ENCODE results near the gene BAIAP2L1. TPM values are rescaled to one million over a fixed set of nuclear protein-coding genes. Genes with fewer than 3 reads are reported as not detected.
"Not testable (repeated sequence)": the region's sequence is repeated elsewhere in the genome, so short reads cannot be mapped to it uniquely, and the experiment has no call there.

Gene BAIAP2L1
- polyA plus RNA-seq, result 0.49 TPM

- H3K27ac Mint-ChIP-seq, result peak within 1 kb of the TSS in 2 of 3 donors; percentile 4 to 46
- H3K36me3 Mint-ChIP-seq, result peaks cover 3% of the 10 kb centered on the region
- H3K27me3 Mint-ChIP-seq, result peaks cover 30% of the 10 kb centered on the region
- H3K4me3 Mint-ChIP-seq, result peak within 1 kb of the TSS; percentile 25 to 76 (median 64)
- peaks cover 0 to 6% (median 5%) of the 10 kb centered on the region in 3 donors for H3K9me3 Mint-ChIP-seq
- peaks cover 3 to 20% (median 8%) of the 10 kb centered on the region in 3 donors for H3K4me1 Mint-ChIP-seq
Observed at GRCh38 chr7:98400542-98401340, at the start of gene BAIAP2L1. BAIAP2L1 (minus strand) TSS chr7:98401090; CDS start chr7:98400852, 238 bp downstream.

GRCh38 chr7:98448766-98449165, 47.9 kb upstream of the BAIAP2L1 start:
- peaks cover 4% of the 10 kb centered on the region for H3K36me3 Mint-ChIP-seq
- H3K27me3 Mint-ChIP-seq, result no peaks in the 10 kb centered on the region
- H3K9me3 Mint-ChIP-seq, result peaks cover 2 to 9% (median 7%) of the 10 kb centered on the region in 3 donors
- H3K4me1 Mint-ChIP-seq, result no peaks in the 10 kb centered on the region
- no peak overlapping the region for H3K4me3 Mint-ChIP-seq
- no peak overlapping the region for H3K27ac Mint-ChIP-seq

GRCh38 chr7:98440992-98441391, 40.1 kb upstream of the BAIAP2L1 start:
- H3K27ac Mint-ChIP-seq, H3K27me3 Mint-ChIP-seq, H3K36me3 Mint-ChIP-seq, H3K4me3 Mint-ChIP-seq, H3K9me3 Mint-ChIP-seq, H3K4me1 Mint-ChIP-seq: not testable (repeated sequence)

GRCh38 chr7:98439484-98439883, 38.6 kb upstream of the BAIAP2L1 start:
- no peak overlapping the region for H3K4me3 Mint-ChIP-seq
- peaks cover 10% of the 10 kb centered on the region for H3K27me3 Mint-ChIP-seq
- H3K36me3 Mint-ChIP-seq, result no peaks in the 10 kb centered on the region
- H3K27ac Mint-ChIP-seq, result no peak overlapping the region
- peaks cover 0 to 5% (median 4%) of the 10 kb centered on the region in 3 donors for H3K4me1 Mint-ChIP-seq
- peaks cover 0 to 4% (median 4%) of the 10 kb centered on the region in 3 donors for H3K9me3 Mint-ChIP-seq

GRCh38 chr7:98434087-98434486, 33.2 kb upstream of the BAIAP2L1 start:
- Mint-ChIP-seq H3K27me3 (peaks cover 5% of the 10 kb centered on the region), H3K9me3 (peaks cover 0 to 3% (median 0%) of the 10 kb centered on the region in 3 donors), H3K4me1 (peaks cover 0 to 7% (median 4%) of the 10 kb centered on the region in 3 donors), H3K27ac (no peak overlapping the region), H3K36me3 (no peaks in the 10 kb centered on the region), H3K4me3 (no peak overlapping the region)

GRCh38 chr7:98429799-98430198, 28.9 kb upstream of the BAIAP2L1 start:
- Mint-ChIP-seq H3K9me3 (no peaks in the 10 kb centered on the region), H3K4me3 (no peak overlapping the region), H3K4me1 (peaks cover 0 to 4% (median 0%) of the 10 kb centered on the region in 3 donors), H3K27me3 (peaks cover 5% of the 10 kb centered on the region), H3K36me3 (no peaks in the 10 kb centered on the region), H3K27ac (no peak overlapping the region)

- no peak overlapping the region for H3K4me3 Mint-ChIP-seq
Observed at GRCh38 chr7:98423043-98423442, 22.2 kb upstream of the BAIAP2L1 start.

GRCh38 chr7:98420966-98421612, 20.2 kb upstream of the BAIAP2L1 start:
- H3K27me3 Mint-ChIP-seq, result peaks cover 12% of the 10 kb centered on the region
- peaks cover 0 to 4% (median 0%) of the 10 kb centered on the region in 3 donors for H3K4me1 Mint-ChIP-seq
- no peak overlapping the region for H3K4me3 Mint-ChIP-seq
- H3K27ac Mint-ChIP-seq, result peak overlapping the region in 1 of 3 donors; percentile 57
- H3K9me3 Mint-ChIP-seq, result peaks cover 0 to 6% (median 0%) of the 10 kb centered on the region in 3 donors
- no peaks in the 10 kb centered on the region for H3K36me3 Mint-ChIP-seq

More at GRCh38 chr7:98423043-98423442, 22.2 kb upstream of the BAIAP2L1 start:
- Mint-ChIP-seq H3K27me3 (peaks cover 8% of the 10 kb centered on the region), H3K36me3 (no peaks in the 10 kb centered on the region), H3K27ac (peak overlapping the region in 1 of 3 donors; percentile 28), H3K4me1 (peaks cover 0 to 4% (median 0%) of the 10 kb centered on the region in 3 donors), H3K9me3 (peaks cover 0 to 6% (median 0%) of the 10 kb centered on the region in 3 donors)

GRCh38 chr7:98419988-98420387, 19.1 kb upstream of the BAIAP2L1 start:
- H3K4me1 Mint-ChIP-seq, H3K36me3 Mint-ChIP-seq, H3K4me3 Mint-ChIP-seq, H3K27ac Mint-ChIP-seq, H3K9me3 Mint-ChIP-seq: not testable (repeated sequence)
- peaks cover 18% of the 10 kb centered on the region for H3K27me3 Mint-ChIP-seq

- H3K36me3 Mint-ChIP-seq, H3K4me3 Mint-ChIP-seq, H3K27ac Mint-ChIP-seq: not testable (repeated sequence)
Observed at GRCh38 chr7:98419316-98419691, 18.4 kb upstream of the BAIAP2L1 start.

GRCh38 chr7:98418636-98419315, 17.9 kb upstream of the BAIAP2L1 start:
- Mint-ChIP-seq H3K4me3 (no peak overlapping the region), H3K36me3 (no peaks in the 10 kb centered on the region), H3K27ac (no peak overlapping the region), H3K27me3 (peaks cover 15% of the 10 kb centered on the region), H3K4me1 (peaks cover 0 to 4% (median 0%) of the 10 kb centered on the region in 3 donors), H3K9me3 (peaks cover 0 to 3% (median 0%) of the 10 kb centered on the region in 3 donors)

More at GRCh38 chr7:98419316-98419691, 18.4 kb upstream of the BAIAP2L1 start:
- not testable (repeated sequence) for H3K4me1 Mint-ChIP-seq, H3K9me3 Mint-ChIP-seq
- peaks cover 18% of the 10 kb centered on the region for H3K27me3 Mint-ChIP-seq

GRCh38 chr7:98418271-98418635, 17.4 kb upstream of the BAIAP2L1 start:
- H3K27ac Mint-ChIP-seq, result no peak overlapping the region
- peaks cover 15% of the 10 kb centered on the region for H3K27me3 Mint-ChIP-seq
- no peaks in the 10 kb centered on the region for H3K36me3 Mint-ChIP-seq
- H3K9me3 Mint-ChIP-seq, result peaks cover 0 to under 1% (median 0%) of the 10 kb centered on the region in 3 donors
- H3K4me1 Mint-ChIP-seq, result peaks cover 0 to 3% (median 0%) of the 10 kb centered on the region in 3 donors
- H3K4me3 Mint-ChIP-seq, result no peak overlapping the region

- not testable (repeated sequence) for H3K27ac Mint-ChIP-seq, H3K36me3 Mint-ChIP-seq, H3K9me3 Mint-ChIP-seq, H3K4me1 Mint-ChIP-seq, H3K4me3 Mint-ChIP-seq
- H3K27me3 Mint-ChIP-seq, result peaks cover 15% of the 10 kb centered on the region
Observed at GRCh38 chr7:98417604-98418270, 16.8 kb upstream of the BAIAP2L1 start.

- Mint-ChIP-seq H3K4me3 (no peak overlapping the region), H3K4me1 (no peaks in the 10 kb centered on the region), H3K27me3 (peaks cover 22% of the 10 kb centered on the region), H3K9me3 (no peaks in the 10 kb centered on the region), H3K36me3 (no peaks in the 10 kb centered on the region), H3K27ac (no peak overlapping the region)
Observed at GRCh38 chr7:98414205-98414900, 13.5 kb upstream of the BAIAP2L1 start.

Measured in IgD-negative memory B cell (primary cell).